ENCODE measurements around the gene EPM2A.

DNA sequence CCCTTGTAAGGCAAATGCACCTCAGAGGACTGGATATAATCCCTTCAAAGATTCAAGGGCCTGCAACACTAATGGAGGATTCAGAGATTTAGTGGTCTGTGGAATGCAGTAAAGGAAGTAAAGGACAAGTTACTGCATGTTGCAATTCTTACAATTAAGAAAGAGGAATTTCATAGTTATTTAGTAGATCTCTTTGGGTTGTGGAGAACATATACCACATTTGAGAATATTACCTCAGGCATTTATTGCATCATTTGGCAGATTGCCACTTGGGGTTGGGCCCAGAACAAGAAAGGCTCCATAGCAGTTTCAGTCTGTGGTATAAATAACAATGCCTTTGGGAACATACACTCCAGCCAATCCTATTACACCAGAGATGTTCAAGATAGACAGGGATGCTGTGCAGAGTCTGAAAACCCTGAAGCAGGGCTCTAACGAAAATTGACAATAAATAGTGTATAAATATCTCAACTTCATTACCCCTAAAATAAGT, 20.9 kb upstream of the EPM2A start:
- TF ChIP-seq, protein P1, sequence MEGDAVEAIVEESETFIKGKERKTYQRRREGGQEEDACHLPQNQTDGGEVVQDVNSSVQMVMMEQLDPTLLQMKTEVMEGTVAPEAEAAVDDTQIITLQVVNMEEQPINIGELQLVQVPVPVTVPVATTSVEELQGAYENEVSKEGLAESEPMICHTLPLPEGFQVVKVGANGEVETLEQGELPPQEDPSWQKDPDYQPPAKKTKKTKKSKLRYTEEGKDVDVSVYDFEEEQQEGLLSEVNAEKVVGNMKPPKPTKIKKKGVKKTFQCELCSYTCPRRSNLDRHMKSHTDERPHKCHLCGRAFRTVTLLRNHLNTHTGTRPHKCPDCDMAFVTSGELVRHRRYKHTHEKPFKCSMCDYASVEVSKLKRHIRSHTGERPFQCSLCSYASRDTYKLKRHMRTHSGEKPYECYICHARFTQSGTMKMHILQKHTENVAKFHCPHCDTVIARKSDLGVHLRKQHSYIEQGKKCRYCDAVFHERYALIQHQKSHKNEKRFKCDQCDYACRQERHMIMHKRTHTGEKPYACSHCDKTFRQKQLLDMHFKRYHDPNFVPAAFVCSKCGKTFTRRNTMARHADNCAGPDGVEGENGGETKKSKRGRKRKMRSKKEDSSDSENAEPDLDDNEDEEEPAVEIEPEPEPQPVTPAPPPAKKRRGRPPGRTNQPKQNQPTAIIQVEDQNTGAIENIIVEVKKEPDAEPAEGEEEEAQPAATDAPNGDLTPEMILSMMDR (conservative IDR thresholded peaks at IDR 0.05), result no peak
- no peak for TF ChIP-seq ZFX (IDR thresholded peaks at IDR 0.05)

All from C4-2B (cell line).